DOHH2 (cell line): ENCODE results near the gene EXOSC5.

Experiments
- EZH2phosphoT487 ChIP-seq: fragments of 200-600 bp; sonication (generic); IDR thresholded peaks from 2 replicates; pipeline ENCODE4 v1.6.1; 2017; ENCODE audit warnings: borderline replicate concordance, mild to moderate bottlenecking, antibody characterized with exemption, low read length, moderate library complexity, mixed read lengths
- TF ChIP-seq, protein P1 (sequence below): fragments of 200-600 bp; sonication (generic); IDR thresholded peaks from one replicate; pipeline ENCODE4 v1.5.1; 2014; ENCODE audit warnings: antibody characterized with exemption, mild to moderate bottlenecking, low read depth, low read length; ENCODE audit not compliant: poor library complexity, severe bottlenecking

- TF ChIP-seq, protein P1, sequence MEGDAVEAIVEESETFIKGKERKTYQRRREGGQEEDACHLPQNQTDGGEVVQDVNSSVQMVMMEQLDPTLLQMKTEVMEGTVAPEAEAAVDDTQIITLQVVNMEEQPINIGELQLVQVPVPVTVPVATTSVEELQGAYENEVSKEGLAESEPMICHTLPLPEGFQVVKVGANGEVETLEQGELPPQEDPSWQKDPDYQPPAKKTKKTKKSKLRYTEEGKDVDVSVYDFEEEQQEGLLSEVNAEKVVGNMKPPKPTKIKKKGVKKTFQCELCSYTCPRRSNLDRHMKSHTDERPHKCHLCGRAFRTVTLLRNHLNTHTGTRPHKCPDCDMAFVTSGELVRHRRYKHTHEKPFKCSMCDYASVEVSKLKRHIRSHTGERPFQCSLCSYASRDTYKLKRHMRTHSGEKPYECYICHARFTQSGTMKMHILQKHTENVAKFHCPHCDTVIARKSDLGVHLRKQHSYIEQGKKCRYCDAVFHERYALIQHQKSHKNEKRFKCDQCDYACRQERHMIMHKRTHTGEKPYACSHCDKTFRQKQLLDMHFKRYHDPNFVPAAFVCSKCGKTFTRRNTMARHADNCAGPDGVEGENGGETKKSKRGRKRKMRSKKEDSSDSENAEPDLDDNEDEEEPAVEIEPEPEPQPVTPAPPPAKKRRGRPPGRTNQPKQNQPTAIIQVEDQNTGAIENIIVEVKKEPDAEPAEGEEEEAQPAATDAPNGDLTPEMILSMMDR = no peak
- TF ChIP-seq EZH2phosphoT487 = no peak
Observed at GRCh38 chr19:41434450-41434849, 37.3 kb upstream of the EXOSC5 start.
